ENCODE measurements around the gene MZT2B. TPM values are rescaled to one million over a fixed set of nuclear protein-coding genes. Genes with fewer than 3 reads are reported as not detected.
"Not testable (repeated sequence)": the region's sequence is repeated elsewhere in the genome, so short reads cannot be mapped to it uniquely, and the experiment has no call there.

The MZT2B gene
- total RNA-seq, 1 donor from 2014 or later = 152 TPM

DNA sequence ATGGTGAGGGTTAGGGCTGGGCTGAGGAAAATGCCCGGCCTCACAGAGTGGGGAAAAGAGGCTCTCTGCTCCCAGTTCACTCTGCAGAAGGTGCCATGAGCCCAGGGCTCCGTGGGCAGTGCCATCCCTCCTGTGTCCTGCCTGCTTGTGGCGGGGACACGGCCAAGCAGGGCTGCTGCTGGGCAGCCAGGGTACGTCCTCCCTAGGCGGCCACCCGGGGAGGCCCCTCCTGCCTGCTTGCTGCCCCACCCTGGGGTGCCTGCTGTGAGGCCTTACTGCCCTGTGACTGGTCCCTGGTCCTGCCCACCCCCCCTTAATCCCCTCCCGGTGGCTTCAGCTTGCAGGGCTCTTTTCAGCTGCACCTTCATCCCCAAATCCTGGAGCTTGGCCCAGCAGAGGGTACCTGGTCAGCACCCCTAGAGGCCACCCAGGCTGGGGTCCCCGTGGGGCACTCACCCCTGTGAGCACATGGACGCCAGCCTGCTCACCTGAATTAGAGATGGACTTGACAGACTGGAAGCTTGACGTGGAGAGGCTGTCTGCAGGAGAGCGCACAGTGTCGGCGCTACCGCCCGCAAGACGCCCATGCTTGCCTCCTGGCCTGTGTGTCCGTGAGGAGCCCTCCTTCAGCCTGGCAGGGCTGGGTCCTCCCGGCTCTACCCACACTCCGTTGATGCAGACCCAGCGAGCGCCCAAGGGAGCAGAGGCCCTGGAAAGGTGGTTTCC is 40.3 kb upstream of the MZT2B start:
- DNase-seq (ENCODE audit: low spot score); H3K27ac Mint-ChIP-seq (ENCODE audit: unreplicated experiment); H3K36me3 Mint-ChIP-seq (ENCODE audit: low read depth, unreplicated experiment); H3K27me3 Mint-ChIP-seq (ENCODE audit: unreplicated experiment); H3K4me3 Mint-ChIP-seq (ENCODE audit: unreplicated experiment); H3K9me3 Mint-ChIP-seq (ENCODE audit: unreplicated experiment); H3K4me1 Mint-ChIP-seq (ENCODE audit: unreplicated experiment): not testable (repeated sequence)

DNA sequence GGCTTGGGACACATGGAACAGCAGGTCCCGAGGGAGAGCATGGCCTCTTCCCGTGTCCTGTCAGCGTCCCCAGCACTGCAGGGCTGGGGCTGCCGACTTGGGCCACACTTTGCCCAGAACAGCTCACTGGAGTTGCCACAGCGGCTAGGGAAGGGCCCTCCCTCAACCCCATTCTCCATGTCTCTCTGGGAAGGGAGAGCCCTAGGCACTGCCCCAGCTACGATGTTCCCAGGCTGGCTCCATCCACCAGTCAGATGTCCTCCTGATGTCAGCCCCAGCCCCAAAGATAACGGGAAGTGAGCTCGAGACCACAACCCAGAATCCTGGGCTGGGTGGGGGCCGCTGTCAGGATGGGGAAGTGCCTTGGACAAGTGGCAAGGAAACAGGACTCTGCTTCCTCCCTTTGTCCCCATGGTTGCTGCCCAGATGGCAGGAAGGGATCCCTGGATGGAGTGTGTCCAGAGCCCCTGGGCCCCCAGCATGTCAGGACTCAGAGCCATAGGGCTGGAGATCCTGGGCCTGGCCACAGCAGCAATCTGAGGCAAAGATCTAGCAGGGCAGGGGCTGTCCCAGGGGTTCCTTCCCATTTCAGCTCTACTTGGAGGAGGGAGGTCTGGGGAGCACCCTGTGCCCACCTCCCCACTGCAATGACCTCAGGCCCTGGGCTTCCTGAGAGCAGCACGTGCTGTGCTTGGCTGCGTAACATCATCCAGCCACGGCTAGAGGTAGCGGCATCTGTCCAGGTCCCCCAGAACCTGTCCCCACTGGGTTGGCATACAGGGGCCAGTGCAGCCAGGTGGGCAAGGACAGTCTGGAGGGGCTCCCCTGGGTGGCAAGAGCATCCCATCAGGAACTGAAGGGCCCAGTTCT is 39.4 kb upstream of the MZT2B start:
- not testable (repeated sequence) for H3K4me3 Mint-ChIP-seq (ENCODE audit: unreplicated experiment); DNase-seq (ENCODE audit: low spot score); H3K36me3 Mint-ChIP-seq (ENCODE audit: low read depth, unreplicated experiment); H3K9me3 Mint-ChIP-seq (ENCODE audit: unreplicated experiment); H3K4me1 Mint-ChIP-seq (ENCODE audit: unreplicated experiment); H3K27me3 Mint-ChIP-seq (ENCODE audit: unreplicated experiment)
- peak overlapping the region; percentile 61 for H3K27ac Mint-ChIP-seq (ENCODE audit: unreplicated experiment)

DNA sequence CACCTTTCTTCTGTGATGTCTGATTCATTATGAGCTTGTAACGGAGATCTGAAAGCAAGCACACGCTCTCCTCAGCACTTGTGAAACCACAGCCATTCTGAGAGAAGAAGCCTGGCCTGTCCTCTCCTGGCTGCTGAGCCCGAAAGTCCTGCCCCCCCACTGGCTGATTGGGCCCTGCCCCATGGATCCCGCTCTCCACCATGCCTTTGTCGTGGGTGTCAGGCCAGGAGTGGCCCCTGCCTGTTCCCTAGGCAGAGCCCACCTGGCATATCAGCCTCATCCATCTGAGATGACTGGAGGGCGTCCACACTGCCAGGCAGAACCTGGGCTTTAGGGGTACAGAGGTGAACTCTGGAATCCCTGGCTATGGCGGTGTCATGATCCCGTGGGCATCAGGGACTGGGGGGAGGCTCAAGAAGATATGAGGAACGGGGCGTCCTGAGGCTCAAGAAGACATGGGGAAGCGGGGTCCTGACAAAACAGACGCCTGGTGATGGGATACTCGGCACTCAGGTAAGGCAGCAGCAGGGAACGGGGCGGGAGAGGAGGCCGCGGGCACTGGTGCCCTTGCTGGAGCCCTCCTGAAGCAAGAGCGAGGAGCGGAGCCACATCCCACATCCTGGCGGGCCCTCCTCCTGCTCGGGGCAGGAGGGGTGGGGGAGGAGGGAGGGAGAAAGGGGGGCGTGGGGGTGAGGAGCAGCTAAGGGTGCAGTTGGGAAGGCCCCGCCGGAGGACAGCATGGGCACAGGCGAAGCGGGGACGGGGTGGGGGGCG is 38.6 kb upstream of the MZT2B start:
- not testable (repeated sequence) for H3K36me3 Mint-ChIP-seq (ENCODE audit: low read depth, unreplicated experiment); H3K27me3 Mint-ChIP-seq (ENCODE audit: unreplicated experiment); H3K9me3 Mint-ChIP-seq (ENCODE audit: unreplicated experiment); H3K4me1 Mint-ChIP-seq (ENCODE audit: unreplicated experiment); DNase-seq (ENCODE audit: low spot score)
- Mint-ChIP-seq H3K27ac (ENCODE audit: unreplicated experiment) (peak overlapping the region; percentile 61), H3K4me3 (ENCODE audit: unreplicated experiment) (peak overlapping the region; percentile 25)

DNA sequence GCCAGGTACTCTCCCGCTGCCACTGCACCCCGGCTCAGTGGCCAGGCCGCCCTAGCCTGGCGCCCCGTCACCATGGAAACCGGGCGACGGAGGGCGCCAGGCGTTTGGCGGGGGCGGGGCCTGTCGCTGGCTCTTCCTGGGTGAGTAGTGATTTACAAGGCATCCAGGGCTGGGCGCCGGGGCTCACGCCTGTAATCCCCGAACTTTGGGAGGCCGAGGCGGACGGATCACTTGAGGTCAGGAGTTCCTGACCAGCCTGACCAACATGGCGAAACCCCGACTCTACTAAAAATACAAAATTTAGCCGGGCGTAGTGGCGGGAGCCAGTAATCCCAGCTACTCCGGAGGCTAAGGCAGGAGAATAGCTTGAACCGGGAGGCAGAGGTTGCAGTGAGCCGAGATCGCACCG is 37.1 kb upstream of the MZT2B start, which contains the start of gene CCDC74B:
Gene CCDC74B (minus strand): TSS at position 107 of the 409 bp plus-strand sequence. CDS start 116 bp downstream, outside the sequence.
- DNase-seq (ENCODE audit: low spot score); H3K4me1 Mint-ChIP-seq (ENCODE audit: unreplicated experiment); H3K36me3 Mint-ChIP-seq (ENCODE audit: low read depth, unreplicated experiment); H3K9me3 Mint-ChIP-seq (ENCODE audit: unreplicated experiment); H3K27me3 Mint-ChIP-seq (ENCODE audit: unreplicated experiment); H3K27ac Mint-ChIP-seq (ENCODE audit: unreplicated experiment): not testable (repeated sequence)
- peak within 1 kb of the TSS; percentile 83 for H3K4me3 Mint-ChIP-seq (ENCODE audit: unreplicated experiment)

DNA sequence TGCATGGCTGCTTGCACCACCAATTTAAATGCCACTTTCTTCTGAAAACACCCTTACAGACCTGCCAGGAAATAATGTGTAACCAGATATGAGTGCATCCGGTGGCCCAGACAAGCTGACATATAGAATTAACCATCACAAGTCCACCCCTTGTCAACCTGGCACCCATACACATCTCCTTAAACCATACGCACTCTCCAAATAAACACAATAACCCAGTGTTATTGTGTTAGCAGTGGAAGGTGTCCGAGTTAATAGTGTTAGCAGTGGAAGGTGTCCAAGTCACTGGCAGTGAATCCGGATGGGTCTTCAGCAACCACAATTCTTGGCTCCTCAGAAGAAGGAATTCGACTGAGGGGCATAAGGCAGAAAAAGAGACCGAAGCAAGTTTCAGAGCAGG is 33.5 kb upstream of the MZT2B start:
- H3K4me3 Mint-ChIP-seq (ENCODE audit: unreplicated experiment); H3K27ac Mint-ChIP-seq (ENCODE audit: unreplicated experiment); H3K27me3 Mint-ChIP-seq (ENCODE audit: unreplicated experiment); H3K9me3 Mint-ChIP-seq (ENCODE audit: unreplicated experiment); H3K4me1 Mint-ChIP-seq (ENCODE audit: unreplicated experiment); DNase-seq (ENCODE audit: low spot score); H3K36me3 Mint-ChIP-seq (ENCODE audit: low read depth, unreplicated experiment): not testable (repeated sequence)

DNA sequence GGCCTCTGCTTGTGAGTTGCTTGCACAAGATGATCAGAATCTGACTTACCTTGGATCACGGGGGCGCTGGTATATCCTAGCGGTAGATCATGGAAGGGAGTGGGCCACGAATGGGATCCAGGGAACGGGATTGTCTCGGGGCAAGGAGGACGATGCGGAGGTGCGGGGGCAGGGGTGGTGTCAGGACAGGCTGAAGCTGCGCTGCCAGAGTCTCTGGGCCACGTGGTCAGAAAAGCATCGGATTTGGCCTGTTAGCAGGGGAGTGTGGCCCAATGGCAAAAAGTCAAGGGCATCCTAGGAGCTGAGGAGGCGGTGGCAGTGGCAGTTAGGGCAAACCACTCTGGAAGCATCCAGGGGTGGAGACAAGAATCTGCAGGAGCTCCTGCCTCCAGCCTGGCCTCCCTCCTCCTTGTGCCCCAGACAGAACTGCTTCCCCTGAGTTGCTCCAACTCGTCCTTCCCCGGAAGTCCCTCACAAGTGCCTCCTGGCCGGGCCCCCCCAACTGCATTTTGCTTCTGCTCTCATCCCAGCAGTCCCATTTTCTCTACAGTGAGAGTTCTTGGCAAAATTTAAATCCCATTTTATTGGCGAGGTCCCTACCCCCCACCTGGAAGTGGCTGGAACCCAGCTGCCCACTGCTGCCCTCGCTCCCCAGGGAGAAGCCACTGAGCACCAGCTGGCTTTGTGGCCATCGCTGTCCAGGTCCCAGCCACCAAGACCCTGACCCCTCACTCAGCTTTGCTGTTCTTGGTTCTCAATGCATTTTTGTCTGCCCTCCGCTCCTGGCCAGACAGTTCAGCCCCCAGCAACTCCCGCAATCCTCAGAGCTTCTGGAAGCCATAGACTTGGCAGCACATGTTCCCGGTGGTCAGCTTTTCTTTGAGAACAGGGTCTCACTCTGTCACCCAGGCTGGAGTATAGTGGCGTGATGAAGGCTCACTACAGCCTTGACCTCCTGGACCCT is 31.6 kb upstream of the MZT2B start:
- peaks cover 5% of the 10 kb centered on the region for H3K27me3 Mint-ChIP-seq (ENCODE audit: unreplicated experiment)
- TF ChIP-seq, protein P1, sequence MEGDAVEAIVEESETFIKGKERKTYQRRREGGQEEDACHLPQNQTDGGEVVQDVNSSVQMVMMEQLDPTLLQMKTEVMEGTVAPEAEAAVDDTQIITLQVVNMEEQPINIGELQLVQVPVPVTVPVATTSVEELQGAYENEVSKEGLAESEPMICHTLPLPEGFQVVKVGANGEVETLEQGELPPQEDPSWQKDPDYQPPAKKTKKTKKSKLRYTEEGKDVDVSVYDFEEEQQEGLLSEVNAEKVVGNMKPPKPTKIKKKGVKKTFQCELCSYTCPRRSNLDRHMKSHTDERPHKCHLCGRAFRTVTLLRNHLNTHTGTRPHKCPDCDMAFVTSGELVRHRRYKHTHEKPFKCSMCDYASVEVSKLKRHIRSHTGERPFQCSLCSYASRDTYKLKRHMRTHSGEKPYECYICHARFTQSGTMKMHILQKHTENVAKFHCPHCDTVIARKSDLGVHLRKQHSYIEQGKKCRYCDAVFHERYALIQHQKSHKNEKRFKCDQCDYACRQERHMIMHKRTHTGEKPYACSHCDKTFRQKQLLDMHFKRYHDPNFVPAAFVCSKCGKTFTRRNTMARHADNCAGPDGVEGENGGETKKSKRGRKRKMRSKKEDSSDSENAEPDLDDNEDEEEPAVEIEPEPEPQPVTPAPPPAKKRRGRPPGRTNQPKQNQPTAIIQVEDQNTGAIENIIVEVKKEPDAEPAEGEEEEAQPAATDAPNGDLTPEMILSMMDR (IDR thresholded peaks at IDR 0.05; ENCODE audit: unreplicated experiment) = no peak
- H3K4me1 Mint-ChIP-seq (ENCODE audit: unreplicated experiment) = no peaks in the 10 kb centered on the region
- no peak overlapping the region for H3K27ac Mint-ChIP-seq (ENCODE audit: unreplicated experiment)
- DNase-seq (ENCODE audit: low spot score) = no peak
- H3K4me3 Mint-ChIP-seq (ENCODE audit: unreplicated experiment) = no peak overlapping the region
- peaks cover 4% of the 10 kb centered on the region for H3K36me3 Mint-ChIP-seq (ENCODE audit: low read depth, unreplicated experiment)
- no peaks in the 10 kb centered on the region for H3K9me3 Mint-ChIP-seq (ENCODE audit: unreplicated experiment)

DNA sequence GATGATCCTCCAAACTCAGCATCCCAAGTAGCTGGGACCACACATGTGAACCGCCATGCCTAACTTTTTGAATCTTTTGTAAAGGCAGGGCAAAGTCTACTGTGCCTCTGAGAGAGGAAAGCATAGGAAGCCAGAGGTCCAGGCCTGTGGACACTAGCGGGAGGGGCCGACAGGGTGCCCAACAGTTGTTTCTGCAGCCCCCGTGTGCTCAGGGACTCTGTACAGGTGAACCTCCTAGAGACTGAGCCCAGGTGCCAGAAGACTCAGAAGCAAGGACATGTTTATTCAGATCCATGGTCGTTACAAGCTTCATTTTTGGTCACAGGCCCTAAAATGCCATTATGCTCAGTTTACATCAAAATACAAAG is 30.9 kb upstream of the MZT2B start:
- not testable (repeated sequence) for H3K27ac Mint-ChIP-seq (ENCODE audit: unreplicated experiment); H3K27me3 Mint-ChIP-seq (ENCODE audit: unreplicated experiment); DNase-seq (ENCODE audit: low spot score); H3K4me1 Mint-ChIP-seq (ENCODE audit: unreplicated experiment); H3K36me3 Mint-ChIP-seq (ENCODE audit: low read depth, unreplicated experiment); H3K9me3 Mint-ChIP-seq (ENCODE audit: unreplicated experiment); H3K4me3 Mint-ChIP-seq (ENCODE audit: unreplicated experiment)

DNA sequence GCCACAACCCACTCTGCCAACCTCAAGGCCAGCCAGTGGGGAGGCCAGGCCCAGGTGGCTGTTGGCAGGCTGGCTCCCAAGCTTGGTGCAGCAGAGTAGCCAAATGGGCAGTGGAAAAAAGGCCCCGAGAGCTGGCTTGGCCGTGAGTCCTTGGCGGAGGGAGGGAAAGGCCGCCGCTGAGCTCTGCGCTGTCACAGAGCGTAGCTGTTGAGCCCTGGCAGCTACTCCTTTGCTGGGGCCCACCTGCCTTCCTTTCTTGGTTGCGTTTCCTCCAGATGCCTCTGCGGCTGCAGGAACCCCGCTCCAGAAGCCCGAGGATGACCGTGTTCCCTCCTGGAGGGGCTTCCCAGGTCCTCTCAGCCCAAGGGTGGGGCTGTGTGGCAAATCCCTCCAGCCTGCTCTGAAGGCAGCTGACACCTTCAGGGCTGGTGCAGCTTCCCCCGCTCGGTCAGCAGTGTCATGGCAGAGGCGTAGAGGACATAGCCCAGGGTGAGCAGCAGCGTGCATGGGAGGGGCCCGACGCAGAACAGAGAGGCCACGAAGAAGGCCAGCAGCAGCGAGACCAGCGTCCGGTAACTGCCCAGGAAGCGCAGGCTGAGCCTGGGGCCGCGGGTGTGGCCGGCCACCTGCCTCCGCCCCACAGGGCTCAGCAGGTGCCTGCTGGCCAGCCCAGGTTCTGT is 29.8 kb upstream of the MZT2B start:
- not testable (repeated sequence) for H3K9me3 Mint-ChIP-seq (ENCODE audit: unreplicated experiment); DNase-seq (ENCODE audit: low spot score); H3K4me3 Mint-ChIP-seq (ENCODE audit: unreplicated experiment); H3K36me3 Mint-ChIP-seq (ENCODE audit: low read depth, unreplicated experiment); H3K4me1 Mint-ChIP-seq (ENCODE audit: unreplicated experiment); H3K27me3 Mint-ChIP-seq (ENCODE audit: unreplicated experiment); H3K27ac Mint-ChIP-seq (ENCODE audit: unreplicated experiment)

Measured in endothelial cell (in vitro differentiated cells).